Measurements from ENCODE around the gene CPVL. TPM values are rescaled to one million over a fixed set of nuclear protein-coding genes. Genes with fewer than 3 reads are reported as not detected.

Gene CPVL
- total and polyA plus RNA-seq, 4 donors, result 6.0 to 39.0 (median 12.9) TPM

GRCh38 chr7:29170781-29171180, 24.4 kb upstream of the CPVL start:
- Histone ChIP-seq H3K4me1 (ENCODE audit: control insufficient read depth in 4 of 4, insufficient read depth in 4 of 4, low read length in 3 of 4) (no peaks in the 10 kb centered on the region), H3K27ac (ENCODE audit: low read depth in 1 of 2, low read length in 2 of 2) (no peak overlapping the region), H3K27me3 (ENCODE audit: control insufficient read depth in 4 of 4, insufficient read depth in 4 of 4, low read length in 3 of 4) (no peaks in the 10 kb centered on the region), H3K36me3 (ENCODE audit: control insufficient read depth in 4 of 4, insufficient read depth in 3 of 4, low read depth in 1 of 4, low read length in 3 of 4) (no peaks in the 10 kb centered on the region), H3K4me3 (ENCODE audit: low read depth in 1 of 3, low read length in 3 of 3) (no peak overlapping the region), H3K9ac (ENCODE audit: low read depth in 1 of 2, low read length in 2 of 2) (no peak overlapping the region), H3K9me3 (ENCODE audit: control insufficient read depth in 4 of 4, low read length in 3 of 4) (no peaks in the 10 kb centered on the region)
- 91% methylated on average over 7 of the region's 7 CpGs for WGBS
- DNase-seq (ENCODE audit: low spot score), result no peak
- no peak for TF ChIP-seq ATF3 (IDR thresholded peaks at IDR 0.05)
- no peak for TF ChIP-seq GABPA (IDR thresholded peaks at IDR 0.05 in 1 of 2, conservative IDR thresholded peaks at IDR 0.05 in 1 of 2)
- TF ChIP-seq CTCF (IDR thresholded peaks at IDR 0.05; ENCODE audit: low read depth, low read length, missing input control), result no peak
- TF ChIP-seq HNF4A (conservative IDR thresholded peaks at IDR 0.05), result no peak
- TF ChIP-seq RAD21 (IDR thresholded peaks at IDR 0.05), result no peak
- TF ChIP-seq RXRA (IDR thresholded peaks at IDR 0.05), result no peak
- TF ChIP-seq SP1 (IDR thresholded peaks at IDR 0.05), result no peak
- TF ChIP-seq HNF4G (IDR thresholded peaks at IDR 0.05), result no peak
- TF ChIP-seq NR2F2 (IDR thresholded peaks at IDR 0.05), result no peak

- WGBS, result 86% methylated on average over 1 of the region's 1 CpG
- Histone ChIP-seq H3K9me3 (ENCODE audit: control insufficient read depth in 4 of 4, low read length in 3 of 4) (no peaks in the 10 kb centered on the region), H3K4me3 (ENCODE audit: low read depth in 1 of 3, low read length in 3 of 3) (no peak overlapping the region), H3K4me1 (ENCODE audit: control insufficient read depth in 4 of 4, insufficient read depth in 4 of 4, low read length in 3 of 4) (no peaks in the 10 kb centered on the region), H3K27ac (ENCODE audit: low read depth in 1 of 2, low read length in 2 of 2) (no peak overlapping the region), H3K36me3 (ENCODE audit: control insufficient read depth in 4 of 4, insufficient read depth in 3 of 4, low read depth in 1 of 4, low read length in 3 of 4) (no peaks in the 10 kb centered on the region), H3K9ac (ENCODE audit: low read depth in 1 of 2, low read length in 2 of 2) (no peak overlapping the region), H3K27me3 (ENCODE audit: control insufficient read depth in 4 of 4, insufficient read depth in 4 of 4, low read length in 3 of 4) (no peaks in the 10 kb centered on the region)
- no peak for DNase-seq (ENCODE audit: low spot score)
- no peak for TF ChIP-seq NR2F2 (IDR thresholded peaks at IDR 0.05)
- no peak for TF ChIP-seq REST (IDR thresholded peaks at IDR 0.05)
- TF ChIP-seq YY1 (IDR thresholded peaks at IDR 0.05), result no peak
- TF ChIP-seq TAF1 (conservative IDR thresholded peaks at IDR 0.05), result no peak
- no peak for TF ChIP-seq CTCF (IDR thresholded peaks at IDR 0.05; ENCODE audit: low read depth, low read length, missing input control)
- TF ChIP-seq GABPA (IDR thresholded peaks at IDR 0.05 in 1 of 2, conservative IDR thresholded peaks at IDR 0.05 in 1 of 2), result no peak
Observed at GRCh38 chr7:29167721-29168120, 21.4 kb upstream of the CPVL start.
